Nephron progenitor cell (in vitro differentiated cells): Measurements from ENCODE around the gene IGFBP7.

Experiments
- DNase-seq: peaks from one replicate; pipeline ENCODE4 v3.0.0; 2021
- H3K27ac Mint-ChIP-seq: 2 replicates; pipeline ENCODE4 v1.8.0; 2021; ENCODE audit warnings: mild to moderate bottlenecking, moderate library complexity, mixed read lengths
- H3K27me3 Mint-ChIP-seq: 2 replicates; pipeline ENCODE4 v1.8.0; 2021; ENCODE audit warnings: mild to moderate bottlenecking, low read depth, mixed read lengths; ENCODE audit not compliant: poor library complexity
- H3K36me3 Mint-ChIP-seq: 2 replicates; pipeline ENCODE4 v1.8.0; 2021; ENCODE audit warnings: low read depth, mixed read lengths
- H3K4me1 Mint-ChIP-seq: 2 replicates; pipeline ENCODE4 v1.8.0; 2021; ENCODE audit warnings: mixed read lengths
- H3K4me3 Mint-ChIP-seq: 2 replicates; pipeline ENCODE4 v1.8.0; 2021; ENCODE audit warnings: mild to moderate bottlenecking, moderate library complexity, mixed read lengths
- H3K9me3 Mint-ChIP-seq: 2 replicates; pipeline ENCODE4 v1.8.0; 2021; ENCODE audit warnings: mild to moderate bottlenecking, moderate library complexity, mixed read lengths
- CTCF ChIP-seq: fragments of 200-600 bp; sonication (generic); IDR thresholded peaks from 2 replicates; pipeline ENCODE4 v1.5.0; 2021; ENCODE audit warnings: antibody characterized with exemption

The IGFBP7 gene

GRCh38 chr4:57080781-57081650 is 29.2 kb downstream of the IGFBP7 start:
- H3K27ac Mint-ChIP-seq = peak overlapping the region; percentile 90
- H3K27me3 Mint-ChIP-seq = no peaks in the 10 kb centered on the region
- peaks cover 30% of the 10 kb centered on the region for H3K4me1 Mint-ChIP-seq
- H3K36me3 Mint-ChIP-seq = peaks cover 11% of the 10 kb centered on the region
- no peak for TF ChIP-seq CTCF
- peaks cover 17% of the 10 kb centered on the region for H3K9me3 Mint-ChIP-seq
- no peak overlapping the region for H3K4me3 Mint-ChIP-seq
- no peak for DNase-seq

GRCh38 chr4:57078685-57079521 is 31.3 kb downstream of the IGFBP7 start:
- Mint-ChIP-seq H3K4me1 (peaks cover 38% of the 10 kb centered on the region), H3K36me3 (no peaks in the 10 kb centered on the region), H3K9me3 (no peaks in the 10 kb centered on the region), H3K4me3 (peak overlapping the region; percentile 24), H3K27me3 (no peaks in the 10 kb centered on the region), H3K27ac (peak overlapping the region; percentile 27)
- DNase-seq = peak; percentile 10
- no peak for TF ChIP-seq CTCF

- H3K27me3 Mint-ChIP-seq = no peaks in the 10 kb centered on the region
- H3K4me3 Mint-ChIP-seq = no peak overlapping the region
- no peak for DNase-seq
- no peaks in the 10 kb centered on the region for H3K9me3 Mint-ChIP-seq
- H3K27ac Mint-ChIP-seq = no peak overlapping the region
- peaks cover 38% of the 10 kb centered on the region for H3K4me1 Mint-ChIP-seq
- no peak for TF ChIP-seq CTCF
- no peaks in the 10 kb centered on the region for H3K36me3 Mint-ChIP-seq
These were observed 32.4 kb downstream of the IGFBP7 start for GRCh38 chr4:57077550-57078343.

GRCh38 chr4:57076646-57077045 is 33.5 kb downstream of the IGFBP7 start:
- no peaks in the 10 kb centered on the region for H3K9me3 Mint-ChIP-seq
- H3K4me1 Mint-ChIP-seq = peaks cover 37% of the 10 kb centered on the region
- no peaks in the 10 kb centered on the region for H3K36me3 Mint-ChIP-seq
- H3K27me3 Mint-ChIP-seq = no peaks in the 10 kb centered on the region
- no peak overlapping the region for H3K4me3 Mint-ChIP-seq
- no peak for DNase-seq
- no peak overlapping the region for H3K27ac Mint-ChIP-seq
- no peak for TF ChIP-seq CTCF

- no peak overlapping the region for H3K4me3 Mint-ChIP-seq
- no peak for DNase-seq
- H3K27me3 Mint-ChIP-seq = no peaks in the 10 kb centered on the region
- H3K27ac Mint-ChIP-seq = no peak overlapping the region
- no peaks in the 10 kb centered on the region for H3K9me3 Mint-ChIP-seq
- no peak for TF ChIP-seq CTCF
- peaks cover 31% of the 10 kb centered on the region for H3K4me1 Mint-ChIP-seq
- no peaks in the 10 kb centered on the region for H3K36me3 Mint-ChIP-seq
These were observed 34.8 kb downstream of the IGFBP7 start for GRCh38 chr4:57075367-57075766.
